ENCODE measurements around the gene BOD1L1. TPM values are rescaled to one million over a fixed set of nuclear protein-coding genes. Genes with fewer than 3 reads are reported as not detected.

The BOD1L1 gene
- total and polyA plus RNA-seq, 2 experiments from 2014 or later: 11.9 to 29.1 TPM

DNA sequence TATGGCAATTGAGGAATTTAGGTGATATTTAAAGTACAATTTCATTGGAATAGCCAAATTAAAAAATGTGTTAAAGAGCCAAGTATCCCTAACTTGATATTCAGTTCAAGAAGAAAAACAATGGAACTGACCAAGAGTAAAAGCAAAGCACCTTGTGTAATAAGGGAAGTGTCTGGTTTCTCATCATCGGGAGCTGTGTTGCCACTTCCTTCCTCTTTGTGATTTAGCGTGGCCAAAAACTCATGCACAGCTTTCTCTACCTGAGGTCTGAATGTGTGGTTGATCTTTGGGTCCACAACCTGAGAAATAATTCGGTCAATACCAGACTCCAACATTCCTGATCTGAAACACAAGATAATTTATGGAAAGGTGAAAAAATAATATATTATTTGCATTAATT, 12.4 kb downstream of the BOD1L1 start:
- no peak overlapping the region for H3K4me2 ChIP-seq
- DNase-seq (ENCODE audit: low spot score): no peak
- H4K20me1 ChIP-seq (ENCODE audit: insufficient read depth, poor library complexity, severe bottlenecking): peaks cover 3% of the 10 kb centered on the region
- H2AFZ ChIP-seq: no peak overlapping the region
- TF ChIP-seq EZH2 (IDR thresholded peaks at IDR 0.05; ENCODE audit: borderline replicate concordance): no peak
- TF ChIP-seq, protein P1, sequence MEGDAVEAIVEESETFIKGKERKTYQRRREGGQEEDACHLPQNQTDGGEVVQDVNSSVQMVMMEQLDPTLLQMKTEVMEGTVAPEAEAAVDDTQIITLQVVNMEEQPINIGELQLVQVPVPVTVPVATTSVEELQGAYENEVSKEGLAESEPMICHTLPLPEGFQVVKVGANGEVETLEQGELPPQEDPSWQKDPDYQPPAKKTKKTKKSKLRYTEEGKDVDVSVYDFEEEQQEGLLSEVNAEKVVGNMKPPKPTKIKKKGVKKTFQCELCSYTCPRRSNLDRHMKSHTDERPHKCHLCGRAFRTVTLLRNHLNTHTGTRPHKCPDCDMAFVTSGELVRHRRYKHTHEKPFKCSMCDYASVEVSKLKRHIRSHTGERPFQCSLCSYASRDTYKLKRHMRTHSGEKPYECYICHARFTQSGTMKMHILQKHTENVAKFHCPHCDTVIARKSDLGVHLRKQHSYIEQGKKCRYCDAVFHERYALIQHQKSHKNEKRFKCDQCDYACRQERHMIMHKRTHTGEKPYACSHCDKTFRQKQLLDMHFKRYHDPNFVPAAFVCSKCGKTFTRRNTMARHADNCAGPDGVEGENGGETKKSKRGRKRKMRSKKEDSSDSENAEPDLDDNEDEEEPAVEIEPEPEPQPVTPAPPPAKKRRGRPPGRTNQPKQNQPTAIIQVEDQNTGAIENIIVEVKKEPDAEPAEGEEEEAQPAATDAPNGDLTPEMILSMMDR (IDR thresholded peaks at IDR 0.05; ENCODE audit: poor library complexity): no peak
- TF ChIP-seq EZH2phosphoT487 (IDR thresholded peaks at IDR 0.05; ENCODE audit: low read depth, severe bottlenecking, unreplicated experiment): no peak
- H3K9me2 ChIP-seq (replicated peaks; ENCODE audit: insufficient read depth): no peaks in the 10 kb centered on the region
- no peaks in the 10 kb centered on the region for H3K4me1 ChIP-seq (ENCODE audit: insufficient read depth)
- no peaks in the 10 kb centered on the region for H3K27me3 ChIP-seq
- H3K4me3 ChIP-seq: no peak overlapping the region
- peaks cover 8% of the 10 kb centered on the region for H3K79me2 ChIP-seq
- H3K27ac ChIP-seq: no peak overlapping the region
- H3K36me3 ChIP-seq (replicated peaks; ENCODE audit: insufficient read depth, low read depth): no peaks in the 10 kb centered on the region
- no peaks in the 10 kb centered on the region for H3K9me3 ChIP-seq (ENCODE audit: low read depth)
- WGBS (ENCODE audit: low lambda C conversion rate, missing lambda C conversion rate): 100% methylated on average over 3 of the region's 3 CpGs

DNA sequence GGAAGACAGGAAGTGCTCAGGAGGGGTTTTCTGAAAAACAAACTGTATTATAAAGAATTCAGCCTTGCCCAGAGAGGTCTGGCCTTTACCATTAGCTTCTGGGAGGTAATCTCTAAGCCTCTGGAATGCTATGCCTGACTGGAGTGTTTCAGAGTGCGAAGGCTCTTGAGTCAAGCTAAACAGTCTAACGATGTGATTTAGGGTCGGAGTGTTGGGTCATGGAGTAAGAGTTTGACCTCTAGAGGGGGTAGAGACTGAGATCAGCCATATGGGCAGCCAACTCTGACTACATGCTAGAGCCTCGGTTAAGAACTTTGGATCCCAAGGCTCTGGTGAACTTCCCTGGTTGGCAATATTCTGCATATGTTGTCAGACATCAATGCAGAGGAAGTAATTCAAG, 15.0 kb downstream of the BOD1L1 start:
- no peaks in the 10 kb centered on the region for H3K36me3 ChIP-seq (replicated peaks; ENCODE audit: insufficient read depth, low read depth)
- no peaks in the 10 kb centered on the region for H3K4me1 ChIP-seq (ENCODE audit: insufficient read depth)
- H3K79me2 ChIP-seq: no peaks in the 10 kb centered on the region
- no peak overlapping the region for H2AFZ ChIP-seq
- WGBS (ENCODE audit: low lambda C conversion rate, missing lambda C conversion rate): 65% methylated on average over 4 of the region's 4 CpGs
- TF ChIP-seq EZH2phosphoT487 (IDR thresholded peaks at IDR 0.05; ENCODE audit: low read depth, severe bottlenecking, unreplicated experiment): no peak
- TF ChIP-seq EZH2 (IDR thresholded peaks at IDR 0.05; ENCODE audit: borderline replicate concordance): no peak
- TF ChIP-seq, protein P1 (IDR thresholded peaks at IDR 0.05; ENCODE audit: poor library complexity): no peak
- H3K4me3 ChIP-seq: no peak overlapping the region
- H3K27ac ChIP-seq: no peak overlapping the region
- no peaks in the 10 kb centered on the region for H3K9me3 ChIP-seq (ENCODE audit: low read depth)
- no peaks in the 10 kb centered on the region for H4K20me1 ChIP-seq (ENCODE audit: insufficient read depth, poor library complexity, severe bottlenecking)
- no peaks in the 10 kb centered on the region for H3K9me2 ChIP-seq (replicated peaks; ENCODE audit: insufficient read depth)
- DNase-seq (ENCODE audit: low spot score): no peak
- H3K27me3 ChIP-seq: no peaks in the 10 kb centered on the region
- H3K4me2 ChIP-seq: no peak overlapping the region

DNA sequence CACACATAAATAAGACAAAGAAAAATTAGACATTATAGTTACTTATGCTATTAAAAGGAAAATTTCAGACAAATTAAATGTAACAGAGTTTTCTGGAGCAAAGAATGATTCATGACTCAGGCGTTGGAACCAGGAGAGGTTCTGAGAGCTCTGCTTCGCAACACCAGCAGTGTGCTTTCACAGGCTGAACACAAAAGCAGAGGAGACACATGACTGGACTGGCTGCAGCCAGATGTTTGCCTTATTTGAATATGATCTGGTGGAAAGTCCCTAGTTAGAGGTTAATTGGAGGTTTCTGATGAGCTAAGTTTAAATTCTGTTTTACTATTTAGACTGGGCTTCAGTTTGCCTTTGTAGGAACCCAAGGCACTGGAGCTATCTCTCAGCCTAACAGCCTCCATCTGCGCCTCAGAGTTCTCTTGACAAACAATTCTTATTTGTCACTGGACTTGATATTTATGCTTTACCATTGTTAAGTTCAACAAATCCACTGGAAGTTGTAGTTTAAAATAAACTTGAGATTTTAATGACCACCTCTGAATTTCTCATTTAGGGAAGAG, 16.2 kb downstream of the BOD1L1 start:
- Histone ChIP-seq H4K20me1 (ENCODE audit: insufficient read depth, poor library complexity, severe bottlenecking) (no peaks in the 10 kb centered on the region), H3K79me2 (no peaks in the 10 kb centered on the region), H3K9me2 (replicated peaks; ENCODE audit: insufficient read depth) (no peaks in the 10 kb centered on the region), H3K4me2 (no peak overlapping the region), H3K4me1 (ENCODE audit: insufficient read depth) (no peaks in the 10 kb centered on the region), H3K4me3 (no peak overlapping the region), H3K27ac (no peak overlapping the region), H3K27me3 (no peaks in the 10 kb centered on the region), H3K9me3 (ENCODE audit: low read depth) (no peaks in the 10 kb centered on the region), H2AFZ (no peak overlapping the region), H3K36me3 (replicated peaks; ENCODE audit: insufficient read depth, low read depth) (no peaks in the 10 kb centered on the region)
- WGBS (ENCODE audit: low lambda C conversion rate, missing lambda C conversion rate): 93% methylated on average over 3 of the region's 3 CpGs
- TF ChIP-seq, protein P1 (IDR thresholded peaks at IDR 0.05; ENCODE audit: poor library complexity): no peak
- TF ChIP-seq EZH2phosphoT487 (IDR thresholded peaks at IDR 0.05; ENCODE audit: low read depth, severe bottlenecking, unreplicated experiment): no peak
- no peak for DNase-seq (ENCODE audit: low spot score)

DNA sequence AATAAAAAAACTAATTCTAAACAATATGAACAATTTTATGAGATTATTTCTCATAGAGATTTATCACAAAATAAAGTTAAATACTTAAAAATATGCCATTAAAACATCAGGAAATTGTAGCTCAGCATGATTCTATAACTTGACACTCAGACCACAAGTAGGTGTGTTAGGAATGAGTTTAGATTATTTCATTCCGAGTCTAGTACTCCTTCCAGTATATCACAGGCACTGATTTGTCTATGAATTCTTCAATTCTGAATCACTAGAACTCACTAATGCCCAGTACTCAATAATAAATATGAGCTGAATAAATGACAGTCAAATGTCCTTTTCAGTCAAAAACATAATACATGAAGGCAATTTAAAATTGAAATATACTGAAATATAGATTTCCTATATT, 22.2 kb downstream of the BOD1L1 start:
- Histone ChIP-seq H4K20me1 (ENCODE audit: insufficient read depth, poor library complexity, severe bottlenecking) (no peaks in the 10 kb centered on the region), H3K36me3 (replicated peaks; ENCODE audit: insufficient read depth, low read depth) (peaks cover 3% of the 10 kb centered on the region), H2AFZ (no peak overlapping the region), H3K4me2 (no peak overlapping the region), H3K27ac (no peak overlapping the region), H3K9me3 (ENCODE audit: low read depth) (no peaks in the 10 kb centered on the region), H3K9me2 (replicated peaks; ENCODE audit: insufficient read depth) (no peaks in the 10 kb centered on the region), H3K4me1 (ENCODE audit: insufficient read depth) (no peaks in the 10 kb centered on the region), H3K27me3 (no peaks in the 10 kb centered on the region), H3K4me3 (no peak overlapping the region), H3K79me2 (no peaks in the 10 kb centered on the region)
- no peak for DNase-seq (ENCODE audit: low spot score)
- TF ChIP-seq EZH2phosphoT487 (IDR thresholded peaks at IDR 0.05; ENCODE audit: low read depth, severe bottlenecking, unreplicated experiment) (no peak), EZH2 (IDR thresholded peaks at IDR 0.05; ENCODE audit: borderline replicate concordance) (no peak)
- TF ChIP-seq, protein P1 (IDR thresholded peaks at IDR 0.05; ENCODE audit: poor library complexity): no peak
- WGBS (ENCODE audit: low lambda C conversion rate, missing lambda C conversion rate): 100% methylated on average over 1 of the region's 1 CpG
